Panc1 (cell line): ENCODE measurements around the gene NOXA1. TPM values are rescaled to one million over a fixed set of nuclear protein-coding genes. Genes with fewer than 3 reads are reported as not detected.

ENCODE experiments used
- ATAC-seq: fragments of 200-7000 bp; cut with Tn5 transposase; 2 replicates; pipeline ENCODE4 v1.9.1; 2020; ENCODE audit warnings: mild to moderate bottlenecking, moderate library complexity
- BruUV-seq: library from RNA; stranded (reverse); fragments of 400-500 nt; replicated peaks from 2 replicates; lab custom pipeline; 2021; lab: Mats Ljungman, UMichigan
- CTCF ChIA-PET: fragments of 300-600 bp; sonication (Branson Sonifier 250); formaldehyde crosslinking; loops from one replicate; lab custom pipeline; 2022; ENCODE audit warnings: antibody characterized with exemption; lab: Charles Lee
- POLR2A ChIA-PET: fragments of 300-600 bp; sonication (Branson Sonifier 250); formaldehyde crosslinking; loops from one replicate; lab custom pipeline; 2022; ENCODE audit warnings: antibody characterized with exemption; lab: Charles Lee
- DNase-seq: peaks from one replicate; pipeline ENCODE4 v3.0.0-alpha.2; 2010; ENCODE audit warnings: low read depth, low spot score
- H3K27ac ChIP-seq: 2 replicates; pipeline ENCODE4 v1.5.1; 2011; ENCODE audit warnings: mild to moderate bottlenecking, low read length, inconsistent platforms
- H3K27me3 ChIP-seq: fragments of 200-500 bp; sonication (Bioruptor generic); 2 replicates; pipeline ENCODE4 v1.6.0; 2014; ENCODE audit warnings: low read length, inconsistent platforms; ENCODE audit not compliant: control insufficient read depth, insufficient read depth
- H3K36me3 ChIP-seq: fragments of 200-500 bp; sonication (Bioruptor generic); 2 replicates; pipeline ENCODE4 v1.5.1; 2014; ENCODE audit warnings: inconsistent platforms, mild to moderate bottlenecking, low read length, moderate library complexity; ENCODE audit not compliant: control insufficient read depth, insufficient read depth
- H3K4me1 ChIP-seq: 2 replicates; pipeline ENCODE4 v1.5.1; 2011; ENCODE audit warnings: inconsistent platforms, mild to moderate bottlenecking, low read length, moderate library complexity; ENCODE audit not compliant: control insufficient read depth, insufficient read depth
- H3K4me3 ChIP-seq, 2 experiments: 2 replicates each; pipeline ENCODE4 v1.5.1; 2011 to 2012; ENCODE audit warnings: low read depth in 2 of 2, low read length in 2 of 2, mild to moderate bottlenecking in 2 of 2, inconsistent platforms in 1 of 2, moderate library complexity in 1 of 2
- H3K9me3 ChIP-seq: fragments of 200-500 bp; sonication (Bioruptor generic); 2 replicates; pipeline ENCODE4 v1.5.1; 2014; ENCODE audit warnings: low read depth, mild to moderate bottlenecking, inconsistent platforms, low read length, moderate library complexity; ENCODE audit not compliant: control insufficient read depth, insufficient read depth
- CTCF ChIP-seq: fragments of 450-650 bp; IDR thresholded peaks from 2 replicates; pipeline ENCODE4 v1.5.1; 2017; ENCODE audit warnings: mild to moderate bottlenecking
- POLR2AphosphoS5 ChIP-seq: IDR thresholded peaks from 2 replicates; pipeline ENCODE4 v1.6.1; 2012; ENCODE audit warnings: mild to moderate bottlenecking, low read depth, low read length, moderate library complexity
- REST ChIP-seq, 2 experiments: IDR thresholded peaks; 2 replicates each; pipeline ENCODE4 v1.6.1; 2011 to 2012; ENCODE audit warnings: low read depth in 2 of 2, control low read depth in 1 of 2, low read length in 1 of 2, mild to moderate bottlenecking in 1 of 2, moderate library complexity in 1 of 2; ENCODE audit not compliant: insufficient read depth in 1 of 2
- SIN3A ChIP-seq: IDR thresholded peaks from 2 replicates; pipeline ENCODE4 v1.6.1; 2012; ENCODE audit warnings: low read depth, mild to moderate bottlenecking, low read length, moderate library complexity, borderline replicate concordance; ENCODE audit not compliant: insufficient read depth
- TCF7L2 ChIP-seq: IDR thresholded peaks from 2 replicates; pipeline ENCODE4 v1.6.1; 2011; ENCODE audit warnings: mild to moderate bottlenecking, low read depth, low read length, inconsistent platforms
- in situ Hi-C: cut with HindIII; loops from 2 replicates; pipeline ENCODE4 v1.10.0; 2016; ENCODE audit warnings: low sequenced_read_pairs, low pct_unique_long_range_greater_than_20kb
- intact Hi-C: fragments of 100-400 bp; cut with micrococcal nuclease; formaldehyde crosslinking; loops from one replicate; pipeline ENCODE4 v1.10.0; 2022; ENCODE audit not compliant: unreplicated experiment
- total RNA-seq: library from RNA; stranded (reverse); gene quantifications from one replicate; pipeline ENCODE4 v1.2.1, GENCODE V29; 2021; ENCODE audit not compliant: unreplicated experiment

NOXA1 gene
- total RNA-seq, 1 experiment from 2014 or later, result 3.7 TPM

GRCh38 chr9:137478613-137478961, 55.4 kb downstream of the NOXA1 start:
- no peaks in the 10 kb centered on the region for H3K9me3 ChIP-seq
- in situ Hi-C loops, result no loop called here
- TF ChIP-seq SIN3A (no peak), CTCF (no peak), REST (IDR thresholded peaks at IDR 0.05; ENCODE audit: insufficient read depth in 1 of 2, low read depth in 2 of 2, low read length in 1 of 2) (no peak), TCF7L2 (no peak), POLR2AphosphoS5 (no peak)
- no peak overlapping the region for H3K27ac ChIP-seq
- no peaks in the 10 kb centered on the region for H3K27me3 ChIP-seq
- intact Hi-C loops, result no loop called here
- no peak overlapping the region for H3K4me3 ChIP-seq
- DNase-seq (no peak), ATAC-seq (no peak)
- H3K4me1 ChIP-seq, result peaks cover 11% of the 10 kb centered on the region; the same call in 1 of the 2 replicates
- ChIA-PET CTCF (no interaction called here), POLR2A (no interaction called here)
- H3K36me3 ChIP-seq, result no peaks in the 10 kb centered on the region
- BruUV-seq, result no TSS peak

GRCh38 chr9:137478962-137479861, 56.0 kb downstream of the NOXA1 start:
- H3K27ac ChIP-seq, result no peak overlapping the region
- DNase-seq (no peak), ATAC-seq (0 out of 2 replicates have a peak, but pooled peaks have one; percentile 22)
- no TSS peak for BruUV-seq
- no peaks in the 10 kb centered on the region for H3K27me3 ChIP-seq
- intact Hi-C loops, result no loop called here
- TF ChIP-seq CTCF, result no peak
- in situ Hi-C loops, result no loop called here
- ChIA-PET CTCF (no interaction called here), POLR2A (no interaction called here)
- peaks cover 11% of the 10 kb centered on the region; the same call in 1 of the 2 replicates for H3K4me1 ChIP-seq
- no peaks in the 10 kb centered on the region for H3K9me3 ChIP-seq
- H3K4me3 ChIP-seq, result no peak overlapping the region
- H3K36me3 ChIP-seq, result no peaks in the 10 kb centered on the region
